IPS-18c (cell line): ENCODE results near the gene PAX7.

Source experiments
- H3K4me3 ChIP-seq: 2 replicates; pipeline ENCODE4 v1.7.0; 2013; ENCODE audit warnings: low read depth, mild to moderate bottlenecking, low read length, moderate library complexity; ENCODE audit not compliant: insufficient read depth
- H3K9me3 ChIP-seq: one replicate; pipeline ENCODE4 v1.6.1; 2013; ENCODE audit warnings: mild to moderate bottlenecking, low read length, moderate library complexity; ENCODE audit not compliant: control insufficient read depth, insufficient read depth

PAX7 gene

GRCh38 chr1:18725231-18725895, 94.7 kb downstream of the PAX7 start:
- Histone ChIP-seq H3K9me3 (no peaks in the 10 kb centered on the region), H3K4me3 (no peak overlapping the region)

DNA sequence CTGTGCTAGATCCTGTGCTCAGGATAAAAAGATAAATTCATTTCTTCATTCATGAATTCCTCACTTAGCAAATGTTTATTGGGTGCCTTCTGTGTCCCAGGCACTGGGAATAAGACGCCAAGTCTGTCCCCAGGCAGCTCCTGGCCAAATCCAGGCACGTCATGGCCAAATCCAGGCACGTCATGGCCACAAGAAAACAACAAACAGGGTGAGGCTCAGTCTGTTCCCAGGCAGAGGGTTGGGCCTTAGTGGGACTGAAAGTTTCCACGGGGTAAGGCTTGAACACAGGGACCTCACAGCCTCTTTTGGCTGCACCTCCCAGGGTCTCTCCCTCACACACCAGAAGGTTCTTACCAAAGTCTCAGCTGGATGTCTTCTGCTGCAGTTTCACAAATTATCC, 95.7 kb downstream of the PAX7 start:
- no peaks in the 10 kb centered on the region for H3K9me3 ChIP-seq

GRCh38 chr1:18727956-18728355, 97.3 kb downstream of the PAX7 start:
- Histone ChIP-seq H3K4me3 (no peak overlapping the region), H3K9me3 (no peaks in the 10 kb centered on the region)

More for the DNA sequence above, 95.7 kb downstream of the PAX7 start:
- H3K4me3 ChIP-seq = no peak overlapping the region

GRCh38 chr1:18730321-18730720, 99.7 kb downstream of the PAX7 start:
- Histone ChIP-seq H3K4me3 (no peak overlapping the region), H3K9me3 (no peaks in the 10 kb centered on the region)

- no peaks in the 10 kb centered on the region for H3K9me3 ChIP-seq
- no peak overlapping the region for H3K4me3 ChIP-seq
Measured at GRCh38 chr1:18731148-18731547, 100.5 kb downstream of the PAX7 start.

GRCh38 chr1:18731591-18732235, 101.1 kb downstream of the PAX7 start:
- no peak overlapping the region for H3K4me3 ChIP-seq

GRCh38 chr1:18732686-18733085, 102.0 kb downstream of the PAX7 start:
- no peak overlapping the region for H3K4me3 ChIP-seq

More at GRCh38 chr1:18731591-18732235, 101.1 kb downstream of the PAX7 start:
- H3K9me3 ChIP-seq = no peaks in the 10 kb centered on the region

GRCh38 chr1:18734001-18734400, 103.4 kb downstream of the PAX7 start:
- Histone ChIP-seq H3K9me3 (no peaks in the 10 kb centered on the region), H3K4me3 (no peak overlapping the region)

More at GRCh38 chr1:18732686-18733085, 102.0 kb downstream of the PAX7 start:
- no peaks in the 10 kb centered on the region for H3K9me3 ChIP-seq

GRCh38 chr1:18734461-18735223, 104.0 kb downstream of the PAX7 start:
- no peak overlapping the region for H3K4me3 ChIP-seq
- no peaks in the 10 kb centered on the region for H3K9me3 ChIP-seq

- no peak overlapping the region for H3K4me3 ChIP-seq
- no peaks in the 10 kb centered on the region for H3K9me3 ChIP-seq
Measured at GRCh38 chr1:18735224-18735997, 104.8 kb downstream of the PAX7 start.

DNA sequence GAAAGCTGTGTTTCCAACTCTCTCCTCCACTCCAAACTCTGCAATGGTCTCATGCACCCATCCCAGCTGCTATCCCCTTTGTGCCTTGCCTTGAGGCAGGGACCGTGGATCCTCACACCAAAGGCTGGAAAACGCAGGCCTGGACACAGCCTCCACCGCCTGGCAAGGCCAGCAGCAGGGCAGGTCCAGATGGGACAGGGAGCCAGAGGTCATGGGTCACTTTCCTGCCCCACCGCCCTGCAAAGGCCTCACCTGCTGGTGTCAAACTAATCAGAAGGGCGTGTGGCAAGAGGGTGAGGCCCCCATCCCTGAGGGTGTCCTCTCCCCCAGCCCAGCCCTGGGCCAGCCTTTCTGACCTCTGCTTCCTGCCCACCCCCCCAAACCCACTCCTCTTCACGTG, 106.3 kb downstream of the PAX7 start:
- Histone ChIP-seq H3K4me3 (no peak overlapping the region), H3K9me3 (no peaks in the 10 kb centered on the region)

DNA sequence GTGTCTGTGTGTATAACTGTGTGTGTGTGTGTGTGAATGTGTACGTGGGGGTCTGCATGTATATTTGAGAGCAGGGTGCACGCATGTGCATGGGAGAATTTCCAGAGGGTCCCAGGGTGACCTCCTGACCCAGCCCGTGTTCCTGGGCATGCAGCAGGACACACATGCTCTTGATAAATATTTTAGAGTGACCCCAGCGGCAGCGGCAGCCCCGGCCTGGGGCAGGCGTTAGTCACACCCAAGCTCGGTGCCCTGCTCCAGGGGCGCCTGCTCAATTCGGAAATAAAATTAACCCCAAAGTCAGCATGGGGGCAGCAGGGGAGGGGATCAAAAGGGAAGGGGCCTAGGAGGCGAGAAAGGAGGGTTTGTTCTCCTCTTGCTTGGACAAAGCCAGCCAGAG, 107.5 kb downstream of the PAX7 start:
- no peaks in the 10 kb centered on the region for H3K9me3 ChIP-seq
- no peak overlapping the region for H3K4me3 ChIP-seq

DNA sequence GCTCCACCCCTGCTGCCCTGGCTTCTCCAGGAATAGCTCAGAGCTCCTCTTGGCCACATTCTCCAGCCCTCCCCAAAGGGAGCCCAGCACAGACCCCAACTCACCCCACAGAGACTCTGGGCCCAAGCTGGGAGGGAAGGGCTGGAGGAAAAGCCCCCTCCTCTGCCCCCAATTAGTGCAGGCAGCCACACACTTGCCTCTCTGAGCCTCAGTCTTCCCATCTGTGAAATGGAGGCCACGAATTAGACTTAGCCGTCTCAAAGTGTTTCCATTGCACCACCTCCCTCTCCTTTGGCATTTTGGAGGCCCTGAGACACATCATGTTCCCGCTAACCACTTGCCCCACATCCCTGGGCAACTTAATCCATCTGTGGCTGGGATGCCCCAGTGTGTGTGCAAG, 108.0 kb downstream of the PAX7 start:
- H3K9me3 ChIP-seq = no peaks in the 10 kb centered on the region
- H3K4me3 ChIP-seq = no peak overlapping the region

GRCh38 chr1:18739408-18739807, 108.8 kb downstream of the PAX7 start:
- Histone ChIP-seq H3K4me3 (no peak overlapping the region), H3K9me3 (no peaks in the 10 kb centered on the region)

DNA sequence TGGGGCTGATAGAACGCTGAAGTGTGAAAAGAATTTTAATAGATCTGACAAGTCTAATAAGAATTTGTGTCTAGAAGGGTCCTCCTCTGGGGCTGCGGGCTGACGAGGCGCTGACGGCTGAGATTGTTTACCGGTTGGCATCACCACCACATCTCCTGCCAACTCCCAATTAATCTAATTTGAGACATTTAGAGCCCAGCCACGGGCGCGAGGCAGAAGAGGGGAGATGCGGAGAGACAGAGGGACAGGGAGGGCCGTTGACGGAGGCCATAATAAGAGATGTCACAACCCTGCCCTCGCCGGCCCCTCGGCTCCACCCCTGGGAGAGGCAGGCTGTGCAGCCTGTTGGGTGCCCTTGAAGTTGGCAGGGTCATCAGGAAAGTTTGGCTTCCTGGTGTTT, 109.3 kb downstream of the PAX7 start:
- no peak overlapping the region for H3K4me3 ChIP-seq
- H3K9me3 ChIP-seq = no peaks in the 10 kb centered on the region

- Histone ChIP-seq H3K9me3 (no peaks in the 10 kb centered on the region), H3K4me3 (no peak overlapping the region)
Measured at GRCh38 chr1:18740617-18741016, 110.0 kb downstream of the PAX7 start.

DNA sequence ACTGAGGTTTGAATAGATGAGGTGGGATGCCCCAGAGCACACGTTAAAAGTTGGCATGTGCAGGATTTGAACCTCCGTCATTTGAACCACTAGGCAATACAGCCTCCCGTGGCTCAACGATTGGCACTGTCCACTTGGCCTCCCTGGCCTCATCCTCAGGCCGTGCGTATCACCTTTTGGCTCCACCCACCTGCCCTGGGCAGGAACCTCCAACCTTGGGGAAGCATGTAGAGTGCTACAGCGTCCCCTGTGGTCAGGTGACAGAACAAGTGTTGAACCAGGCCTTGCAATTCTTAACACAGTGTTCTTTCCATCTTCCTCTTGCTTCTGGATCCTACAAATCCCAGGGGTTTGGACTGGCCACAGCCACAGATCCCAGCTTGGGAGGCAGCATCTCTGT, 112.6 kb downstream of the PAX7 start:
- no peaks in the 10 kb centered on the region for H3K9me3 ChIP-seq
- H3K4me3 ChIP-seq = no peak overlapping the region
